ENCODE measurements around the gene ZNF853. TPM values are rescaled to one million over a fixed set of nuclear protein-coding genes. Genes with fewer than 3 reads are reported as not detected.

The ZNF853 gene
- total and polyA plus RNA-seq, 2 of the 8 experiments (the other 6 are each of a cell fraction or from before 2014, with no cell fraction given), result 4.3 to 5.7 TPM

DNA sequence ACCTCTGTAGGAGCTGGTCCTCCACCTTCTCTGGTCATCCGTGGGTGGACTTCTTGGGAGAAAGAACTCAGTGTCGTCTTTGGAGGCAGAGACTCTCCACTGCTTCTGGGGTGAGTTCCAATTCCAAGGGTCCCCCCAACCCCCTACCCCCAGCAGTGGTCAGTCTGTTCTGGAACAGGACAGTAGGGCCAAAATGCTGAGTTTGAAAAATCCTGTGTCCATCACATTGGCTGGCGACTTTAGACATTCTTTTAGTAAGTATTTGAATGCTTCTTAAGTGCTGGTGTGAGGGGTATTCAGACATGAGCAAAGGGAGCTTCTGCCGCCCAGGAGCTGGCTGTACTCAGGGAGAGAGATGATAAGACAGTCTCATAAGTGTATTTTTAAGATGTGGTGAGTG is 23.6 kb downstream of the ZNF853 start:
- CTCF ChIA-PET (ENCODE audit: partially characterized antibody), result interaction anchor here (0.6 to 1.3 kb wide), 2 partner anchors 20 to 24 kb away, joined by 3 read pairs; no protein-coding TSS in a partner anchor

More for the DNA sequence above, 23.6 kb downstream of the ZNF853 start:
- H3K79me1 ChIP-seq (ENCODE audit: low read depth, low read length), result peaks cover 5% of the 10 kb centered on the region; the same call in 1 of the 2 replicates
- no peak overlapping the region; the same call in 1 of the 2 replicates for H4K8ac ChIP-seq (ENCODE audit: extremely low read depth, insufficient read depth, low read length)
- no peaks in the 10 kb centered on the region for H3K79me2 ChIP-seq (ENCODE audit: control insufficient read depth in 1 of 2, insufficient read depth in 2 of 2, low read length in 2 of 2)
- no peak overlapping the region for H3K4me2 ChIP-seq (ENCODE audit: insufficient read depth in 1 of 2, low read depth in 2 of 2, low read length in 2 of 2)
- H3K23me2 ChIP-seq (ENCODE audit: low read depth, low read length), result no peaks in the 10 kb centered on the region; the same call in 1 of the 2 replicates
- FAIRE-seq, result no peak
- H3K9ac ChIP-seq (replicated peaks in 1 of 4; ENCODE audit: extremely low read depth in 1 of 4, low read depth in 3 of 4, low read length in 3 of 4), result no peak overlapping the region
- no peak overlapping the region for H2BK12ac ChIP-seq (ENCODE audit: low read depth, low read length)
- H3K27ac ChIP-seq (ENCODE audit: low read depth, low read length), result no peak overlapping the region
- no peak overlapping the region for H2BK20ac ChIP-seq (ENCODE audit: low read length)
- H4K91ac ChIP-seq (replicated peaks; ENCODE audit: insufficient read length, low read length), result no peak overlapping the region
- H3K18ac ChIP-seq (ENCODE audit: extremely low read depth, low read length), result no peak overlapping the region
- H3K14ac ChIP-seq (ENCODE audit: insufficient read length), result no peak overlapping the region
- 86% methylated on average over 4 of the region's 4 CpGs; no CpG with 5 or more reads in 1 of the 2 experiments for WGBS, 2 experiments (ENCODE audit: extremely low coverage in 1 of 2, insufficient coverage in 1 of 2, insufficient read length in 1 of 2, insufficient replicate concordance in 2 of 2, low coverage in 1 of 2, low lambda C conversion rate in 2 of 2, missing lambda C conversion rate in 1 of 2)
- no peak overlapping the region for H3K23ac ChIP-seq (ENCODE audit: insufficient read length)
- H2BK120ac ChIP-seq (replicated peaks; ENCODE audit: low read depth, low read length), result no peak overlapping the region
- no peak overlapping the region for H2BK5ac ChIP-seq (ENCODE audit: low read depth, low read length)
- H3K56ac ChIP-seq (replicated peaks; ENCODE audit: insufficient read length, low read depth, low read length), result no peak overlapping the region
- H3K4me3 ChIP-seq (ENCODE audit: extremely low read depth in 1 of 4, insufficient read depth in 2 of 4, low read depth in 3 of 4, low read length in 4 of 4), result no peak overlapping the region
- H4K20me1 ChIP-seq (replicated peaks in 1 of 2; ENCODE audit: control insufficient read depth in 1 of 2, insufficient read depth in 2 of 2, low read length in 2 of 2), result peaks cover 0 to 7% of the 10 kb centered on the region in 2 experiments
- H3K4me1 ChIP-seq (replicated peaks in 1 of 4; ENCODE audit: control insufficient read depth in 3 of 4, insufficient read depth in 4 of 4, low read length in 3 of 4), result peaks cover 0 to 9% (median 2%) of the 10 kb centered on the region in 4 experiments; a peak in 3 of 7 replicates
- no peaks in the 10 kb centered on the region for H3K9me3 ChIP-seq (ENCODE audit: insufficient read depth in 2 of 2, low read depth in 1 of 2, low read length in 1 of 2)
- H2AFZ ChIP-seq (ENCODE audit: low read length), result no peak overlapping the region
- no peaks in the 10 kb centered on the region for H3K27me3 ChIP-seq (replicated peaks in 1 of 4; ENCODE audit: control insufficient read depth in 3 of 4, extremely low read depth in 1 of 4, insufficient read depth in 3 of 4, low read length in 3 of 4)
- peaks cover 0 to 6% (median 0%) of the 10 kb centered on the region in 4 experiments; a peak in 3 of 8 replicates for H3K36me3 ChIP-seq (ENCODE audit: control insufficient read depth in 2 of 4, insufficient read depth in 4 of 4, low read length in 3 of 4)
- no peak overlapping the region for H3K4ac ChIP-seq (replicated peaks; ENCODE audit: insufficient read length, low read depth, low read length)
- no peak overlapping the region for H2BK15ac ChIP-seq (ENCODE audit: low read length)
- DNase-seq (ENCODE audit: low read depth in 1 of 2, low spot score in 2 of 2), result no peak
- no peak overlapping the region for H2AK5ac ChIP-seq (ENCODE audit: low read depth, low read length)
- POLR2A ChIA-PET (ENCODE audit: partially characterized antibody), result no interaction called here
- H4K5ac ChIP-seq (ENCODE audit: insufficient read length, low read depth, low read length), result no peak overlapping the region
- TF ChIP-seq POLR2AphosphoS5 (IDR thresholded peaks at IDR 0.05; ENCODE audit: low read depth, low read length) (no peak), JUND (IDR thresholded peaks at IDR 0.05; ENCODE audit: low read length) (no peak), PHF8 (conservative IDR thresholded peaks at IDR 0.05; ENCODE audit: low read depth, low read length) (no peak), RBBP5 (IDR thresholded peaks at IDR 0.05; ENCODE audit: borderline replicate concordance, low read depth, low read length) (no peak), SRF (IDR thresholded peaks at IDR 0.05; ENCODE audit: low read depth, low read length) (no peak), TAF1 (IDR thresholded peaks at IDR 0.05; ENCODE audit: low read depth, low read length) (no peak), EZH2 (IDR thresholded peaks at IDR 0.05; ENCODE audit: low read depth, low read length, severe bottlenecking) (no peak), RAD21 (IDR thresholded peaks at IDR 0.05 in 1 of 2, conservative IDR thresholded peaks at IDR 0.05 in 1 of 2; ENCODE audit: low read depth in 2 of 2, low read length in 2 of 2) (no peak)
